DOHH2 (cell line): ENCODE results near the gene GBX2.

Experiments
- H3F3A ChIP-seq: fragments of 200-600 bp; sonication (generic), shearing (Covaris generic); 2 replicates; pipeline ENCODE4 v1.6.0; 2016; ENCODE audit warnings: antibody characterized with exemption, mild to moderate bottlenecking; ENCODE audit not compliant: control insufficient read depth, insufficient read depth
- H3K27ac ChIP-seq: fragments of 200-600 bp; sonication (generic); 2 replicates; pipeline ENCODE4 v1.5.1; 2014; ENCODE audit warnings: low read depth, mild to moderate bottlenecking, low read length, moderate library complexity
- H3K27me3 ChIP-seq: fragments of 200-600 bp; sonication (generic); 2 replicates; pipeline ENCODE4 v1.6.1; 2014; ENCODE audit warnings: mild to moderate bottlenecking, low read length, mixed read lengths; ENCODE audit not compliant: control insufficient read depth
- H3K36me3 ChIP-seq: fragments of 200-600 bp; sonication (generic); 2 replicates; pipeline ENCODE4 v1.6.1; 2014; ENCODE audit warnings: mild to moderate bottlenecking, low read length, moderate library complexity, mixed read lengths; ENCODE audit not compliant: control insufficient read depth
- H3K4me1 ChIP-seq: fragments of 200-600 bp; sonication (generic); 2 replicates; pipeline ENCODE4 v1.6.1; 2014; ENCODE audit warnings: mild to moderate bottlenecking, low read length, mixed read lengths; ENCODE audit not compliant: control insufficient read depth
- H3K4me2 ChIP-seq: fragments of 200-600 bp; sonication (generic); 2 replicates; pipeline ENCODE4 v1.6.0; 2014; ENCODE audit warnings: mild to moderate bottlenecking, low read length, moderate library complexity
- H3K4me3 ChIP-seq: fragments of 200-600 bp; sonication (generic); 2 replicates; pipeline ENCODE4 v1.5.1; 2014; ENCODE audit warnings: mild to moderate bottlenecking, low read length, mixed read lengths
- H3K79me2 ChIP-seq: fragments of 200-600 bp; sonication (generic); 2 replicates; pipeline ENCODE4 v1.6.1; 2014; ENCODE audit warnings: mild to moderate bottlenecking, low read length, mixed read lengths; ENCODE audit not compliant: control insufficient read depth
- H3K9me2 ChIP-seq: fragments of 200-600 bp; sonication (generic); replicated peaks from 2 replicates; pipeline ENCODE4 v1.6.1; 2014; ENCODE audit warnings: mild to moderate bottlenecking, low read length, mixed read lengths; ENCODE audit not compliant: control insufficient read depth
- H3K9me3 ChIP-seq: fragments of 200-600 bp; sonication (generic); 2 replicates; pipeline ENCODE4 v1.6.1; 2014; ENCODE audit warnings: antibody characterized with exemption, low read length, mixed read lengths; ENCODE audit not compliant: control insufficient read depth, insufficient read depth
- H4K20me1 ChIP-seq: fragments of 200-600 bp; sonication (generic); 2 replicates; pipeline ENCODE4 v1.6.0; 2014; ENCODE audit warnings: low read depth, mild to moderate bottlenecking, antibody characterized with exemption, low read length, moderate library complexity; ENCODE audit not compliant: control insufficient read depth, insufficient read depth
- CTCF ChIP-seq: fragments of 200-600 bp; sonication (generic); IDR thresholded peaks from one replicate; pipeline ENCODE4 v1.5.1; 2014; ENCODE audit warnings: antibody characterized with exemption, mild to moderate bottlenecking, low read depth, low read length; ENCODE audit not compliant: poor library complexity, severe bottlenecking
- EZH2phosphoT487 ChIP-seq: fragments of 200-600 bp; sonication (generic); IDR thresholded peaks from 2 replicates; pipeline ENCODE4 v1.6.1; 2017; ENCODE audit warnings: borderline replicate concordance, mild to moderate bottlenecking, antibody characterized with exemption, low read length, moderate library complexity, mixed read lengths

GBX2 gene

GRCh38 chr2:236117401-236117800, 50.8 kb downstream of the GBX2 start:
- H3K4me1 ChIP-seq: no peaks in the 10 kb centered on the region
- no peaks in the 10 kb centered on the region for H3K9me3 ChIP-seq
- no peaks in the 10 kb centered on the region for H3K9me2 ChIP-seq
- H3K27me3 ChIP-seq: no peaks in the 10 kb centered on the region
- H3K27ac ChIP-seq: no peak overlapping the region
- no peak overlapping the region for H3K4me3 ChIP-seq
- TF ChIP-seq EZH2phosphoT487 (no peak), CTCF (no peak)
- H3K36me3 ChIP-seq: no peaks in the 10 kb centered on the region
- H3K4me2 ChIP-seq: no peak overlapping the region
- H4K20me1 ChIP-seq: no peaks in the 10 kb centered on the region
- no peaks in the 10 kb centered on the region for H3K79me2 ChIP-seq
- no peaks in the 10 kb centered on the region for H3F3A ChIP-seq
